GM15510 (cell line): Measurements from ENCODE around the gene ULK3.

Source experiments
- POLR2A ChIP-seq: IDR thresholded peaks from 3 replicates; pipeline ENCODE4 v1.6.1; 2011; ENCODE audit warnings: borderline replicate concordance; ENCODE audit not compliant: insufficient read length; ENCODE audit errors: extremely low read depth

The ULK3 gene

DNA sequence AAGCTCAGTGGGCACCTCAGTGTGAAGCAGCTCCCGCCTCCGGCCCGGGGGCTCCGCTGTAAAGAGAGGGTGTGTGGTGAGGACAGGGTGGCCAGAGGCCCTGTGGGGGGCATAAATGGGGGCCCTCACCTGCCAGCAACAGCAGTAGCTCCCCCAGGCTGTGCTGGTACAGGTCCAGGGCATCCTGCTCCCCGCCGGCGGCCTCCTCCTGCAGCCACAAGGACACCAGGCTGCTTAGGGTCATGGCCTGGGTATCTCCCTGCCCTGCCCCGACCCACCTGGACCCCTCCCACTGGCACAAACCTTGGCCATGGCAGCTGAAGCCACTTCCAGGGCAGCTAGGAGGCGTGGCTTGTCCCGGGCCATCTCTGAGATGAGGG is 4.8 kb downstream of the ULK3 start:
- TF ChIP-seq POLR2A, result no peak

- TF ChIP-seq POLR2A, result no peak
Observed at GRCh38 chr15:74837482-74838136, 5.3 kb downstream of the ULK3 start.

GRCh38 chr15:74836846-74837245 is 6.1 kb downstream of the ULK3 start:
- TF ChIP-seq POLR2A, result no peak

GRCh38 chr15:74835312-74835823 is 7.6 kb downstream of the ULK3 start:
- no peak for TF ChIP-seq POLR2A

- TF ChIP-seq POLR2A, result no peak
Observed at GRCh38 chr15:74833376-74834107, 9.4 kb downstream of the ULK3 start.

GRCh38 chr15:74832826-74833225 is 10.1 kb downstream of the ULK3 start:
- no peak for TF ChIP-seq POLR2A

GRCh38 chr15:74831813-74832495 is 11.0 kb downstream of the ULK3 start:
- TF ChIP-seq POLR2A, result no peak

DNA sequence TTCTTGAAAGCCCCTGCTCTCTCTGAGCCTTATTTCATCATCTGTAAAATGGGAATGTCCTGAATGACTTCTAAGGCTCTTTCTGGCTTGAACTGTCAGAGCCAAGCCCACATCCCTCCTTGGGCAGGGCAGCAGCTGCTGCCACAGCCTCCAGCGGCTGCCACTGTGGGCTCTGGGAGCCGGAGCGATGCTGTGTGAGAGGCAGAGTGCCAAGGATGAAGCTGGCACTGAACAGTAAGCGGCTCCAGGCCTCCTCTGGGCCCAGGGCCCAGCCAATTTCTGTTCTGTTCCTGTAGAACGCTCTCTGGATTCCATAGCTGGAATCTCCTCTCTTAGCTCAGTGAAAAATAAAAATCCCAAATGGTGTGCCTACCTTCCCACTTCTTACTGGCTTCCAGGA is 12.1 kb downstream of the ULK3 start:
- TF ChIP-seq POLR2A, result no peak

- no peak for TF ChIP-seq POLR2A
Observed at GRCh38 chr15:74829991-74830390, 13.0 kb downstream of the ULK3 start.

GRCh38 chr15:74829486-74829885 is 13.5 kb downstream of the ULK3 start:
- no peak for TF ChIP-seq POLR2A

GRCh38 chr15:74828835-74829234 is 14.1 kb downstream of the ULK3 start:
- TF ChIP-seq POLR2A, result no peak

DNA sequence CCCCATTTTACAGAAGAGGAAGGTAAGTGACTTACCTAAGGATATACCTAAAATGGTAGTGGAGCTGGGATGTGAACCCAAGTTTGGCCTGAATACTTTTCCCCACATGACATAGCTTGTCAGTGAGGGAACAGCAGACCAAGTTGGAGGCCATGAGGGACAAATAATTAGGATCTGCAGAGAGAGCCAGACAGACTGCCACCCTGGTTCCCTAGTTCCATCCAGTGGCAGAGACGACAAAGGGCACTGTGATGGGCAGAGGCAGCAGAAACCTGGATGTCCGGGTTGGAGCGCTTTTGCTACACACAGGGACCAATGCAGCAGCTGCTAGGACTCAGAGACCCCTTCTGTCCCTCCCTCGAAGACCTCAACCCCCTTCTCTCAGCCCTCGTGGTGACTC is 15.3 kb downstream of the ULK3 start:
- no peak for TF ChIP-seq POLR2A

GRCh38 chr15:74826921-74827320 is 16.0 kb downstream of the ULK3 start:
- TF ChIP-seq POLR2A, result no peak

- TF ChIP-seq POLR2A, result no peak
Observed at GRCh38 chr15:74826364-74826819, 16.6 kb downstream of the ULK3 start, which contains the start of gene CPLX3. TSS of gene CPLX3 (plus strand) at chr15:74826627. CDS start at chr15:74826704, 77 bp downstream.

- no peak for TF ChIP-seq POLR2A
Observed at GRCh38 chr15:74825866-74826265, 17.1 kb downstream of the ULK3 start.
